Spleen (tissue), 7 donors: Measurements from ENCODE around the gene ACBD3.

Experiments
- POLR2A ChIP-seq, 3 donors: fragments of 450-650 bp; IDR thresholded peaks; one replicate each; pipeline ENCODE4 v1.5.1; 2017; ENCODE audit warnings: antibody characterized with exemption in 3 of 3, mild to moderate bottlenecking in 1 of 3
- POLR2AphosphoS5 ChIP-seq, 3 donors: sonication (generic); formaldehyde crosslinking; IDR thresholded peaks; one replicate each; pipeline ENCODE4 v1.5.1; 2017; ENCODE audit warnings: antibody characterized with exemption in 3 of 3
- TF ChIP-seq, protein P1 (sequence below), 11 experiments: fragments of 200-600 bp in 7 of 11; fragments of 450-650 bp in 4 of 11; sonication (generic) in 4 of 11; IDR thresholded peaks in 8 of 11; conservative IDR thresholded peaks in 3 of 11; 1 replicate in 7 of 11; 2 replicates in 4 of 11; pipeline versions ENCODE4 v1.4.0 to v1.8.0; 2016 to 2021; ENCODE audit warnings: antibody characterized with exemption in 11 of 11, inconsistent platforms in 4 of 11, mild to moderate bottlenecking in 1 of 11
- donor health status: DM: no; HTN: no; CAD: no; lungs with moderate emphysema.
- donor health status: DM: no; HTN: no; CAD: no.
- donor health status: DM: no; HTN: no; CAD: no.

GRCh38 chr1:226117330-226117729 lies 69.2 kb downstream of the ACBD3 start:
- TF ChIP-seq, protein P1, sequence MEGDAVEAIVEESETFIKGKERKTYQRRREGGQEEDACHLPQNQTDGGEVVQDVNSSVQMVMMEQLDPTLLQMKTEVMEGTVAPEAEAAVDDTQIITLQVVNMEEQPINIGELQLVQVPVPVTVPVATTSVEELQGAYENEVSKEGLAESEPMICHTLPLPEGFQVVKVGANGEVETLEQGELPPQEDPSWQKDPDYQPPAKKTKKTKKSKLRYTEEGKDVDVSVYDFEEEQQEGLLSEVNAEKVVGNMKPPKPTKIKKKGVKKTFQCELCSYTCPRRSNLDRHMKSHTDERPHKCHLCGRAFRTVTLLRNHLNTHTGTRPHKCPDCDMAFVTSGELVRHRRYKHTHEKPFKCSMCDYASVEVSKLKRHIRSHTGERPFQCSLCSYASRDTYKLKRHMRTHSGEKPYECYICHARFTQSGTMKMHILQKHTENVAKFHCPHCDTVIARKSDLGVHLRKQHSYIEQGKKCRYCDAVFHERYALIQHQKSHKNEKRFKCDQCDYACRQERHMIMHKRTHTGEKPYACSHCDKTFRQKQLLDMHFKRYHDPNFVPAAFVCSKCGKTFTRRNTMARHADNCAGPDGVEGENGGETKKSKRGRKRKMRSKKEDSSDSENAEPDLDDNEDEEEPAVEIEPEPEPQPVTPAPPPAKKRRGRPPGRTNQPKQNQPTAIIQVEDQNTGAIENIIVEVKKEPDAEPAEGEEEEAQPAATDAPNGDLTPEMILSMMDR (IDR thresholded peaks at IDR 0.05 in 8 of 11, conservative IDR thresholded peaks at IDR 0.05 in 3 of 11), result no peak
- no peak for TF ChIP-seq POLR2A (IDR thresholded peaks at IDR 0.05)
- TF ChIP-seq POLR2AphosphoS5 (IDR thresholded peaks at IDR 0.05), result no peak
